ENCODE results near the gene DR1.
A peak's percentile ranks its signal among the peaks of the same experiment; 100 is the strongest.

The DR1 gene

DNA sequence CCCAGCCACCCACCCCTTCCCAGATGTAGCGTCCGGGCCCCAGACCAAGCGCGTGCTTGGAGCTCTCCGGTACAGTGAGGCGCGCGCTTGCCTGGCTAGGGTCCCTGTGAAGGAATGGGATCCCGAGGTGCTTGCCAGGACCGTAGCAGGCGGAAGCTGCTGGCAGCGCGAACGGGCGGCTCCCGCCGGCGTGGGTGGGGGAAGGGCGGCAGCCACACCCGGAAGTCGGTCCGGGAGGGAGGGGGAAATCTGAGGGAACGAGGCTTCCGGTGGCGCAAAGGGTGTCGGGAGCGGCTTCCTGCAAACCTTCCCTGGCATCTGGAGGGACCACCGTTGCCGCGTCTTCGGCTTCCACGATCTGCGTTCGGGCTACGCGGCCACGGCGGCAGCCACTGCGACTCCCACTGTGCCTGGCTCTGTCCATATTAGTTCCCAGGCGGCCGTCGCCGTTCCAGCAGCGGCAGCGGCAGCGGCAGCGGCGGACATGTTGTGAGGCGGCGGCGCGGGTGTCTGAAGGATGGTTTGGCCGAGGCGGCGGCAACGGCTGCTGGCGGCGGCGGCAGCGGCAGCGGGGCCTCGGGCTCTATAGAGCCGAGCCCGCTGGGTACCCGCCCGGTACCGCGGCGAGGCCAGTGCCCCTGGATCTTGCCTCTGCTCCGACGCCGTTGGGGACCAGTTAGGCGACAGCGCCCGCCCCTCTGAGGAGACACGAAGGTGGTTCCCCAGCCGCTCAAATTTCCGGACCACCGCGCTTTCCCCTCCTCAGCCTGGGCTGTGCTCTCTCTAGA, at the start of gene DR1:
Gene DR1, plus strand, starts transcription at position 275 of the 788 bp plus-strand sequence. CDS start 739 bp downstream, outside the sequence.
- TF ChIP-seq, protein P1, sequence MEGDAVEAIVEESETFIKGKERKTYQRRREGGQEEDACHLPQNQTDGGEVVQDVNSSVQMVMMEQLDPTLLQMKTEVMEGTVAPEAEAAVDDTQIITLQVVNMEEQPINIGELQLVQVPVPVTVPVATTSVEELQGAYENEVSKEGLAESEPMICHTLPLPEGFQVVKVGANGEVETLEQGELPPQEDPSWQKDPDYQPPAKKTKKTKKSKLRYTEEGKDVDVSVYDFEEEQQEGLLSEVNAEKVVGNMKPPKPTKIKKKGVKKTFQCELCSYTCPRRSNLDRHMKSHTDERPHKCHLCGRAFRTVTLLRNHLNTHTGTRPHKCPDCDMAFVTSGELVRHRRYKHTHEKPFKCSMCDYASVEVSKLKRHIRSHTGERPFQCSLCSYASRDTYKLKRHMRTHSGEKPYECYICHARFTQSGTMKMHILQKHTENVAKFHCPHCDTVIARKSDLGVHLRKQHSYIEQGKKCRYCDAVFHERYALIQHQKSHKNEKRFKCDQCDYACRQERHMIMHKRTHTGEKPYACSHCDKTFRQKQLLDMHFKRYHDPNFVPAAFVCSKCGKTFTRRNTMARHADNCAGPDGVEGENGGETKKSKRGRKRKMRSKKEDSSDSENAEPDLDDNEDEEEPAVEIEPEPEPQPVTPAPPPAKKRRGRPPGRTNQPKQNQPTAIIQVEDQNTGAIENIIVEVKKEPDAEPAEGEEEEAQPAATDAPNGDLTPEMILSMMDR (IDR thresholded peaks at IDR 0.05; ENCODE audit: low read depth, low read length), result no peak
- peak within 1 kb of the TSS; percentile 78 for H3K4me3 ChIP-seq (ENCODE audit: low read depth, low read length)
- peak; percentile 96 for DNase-seq (ENCODE audit: low read depth, low spot score)
- in situ Hi-C loops (cut with HindIII; ENCODE audit: low sequenced_read_pairs), result no loop called here

DNA sequence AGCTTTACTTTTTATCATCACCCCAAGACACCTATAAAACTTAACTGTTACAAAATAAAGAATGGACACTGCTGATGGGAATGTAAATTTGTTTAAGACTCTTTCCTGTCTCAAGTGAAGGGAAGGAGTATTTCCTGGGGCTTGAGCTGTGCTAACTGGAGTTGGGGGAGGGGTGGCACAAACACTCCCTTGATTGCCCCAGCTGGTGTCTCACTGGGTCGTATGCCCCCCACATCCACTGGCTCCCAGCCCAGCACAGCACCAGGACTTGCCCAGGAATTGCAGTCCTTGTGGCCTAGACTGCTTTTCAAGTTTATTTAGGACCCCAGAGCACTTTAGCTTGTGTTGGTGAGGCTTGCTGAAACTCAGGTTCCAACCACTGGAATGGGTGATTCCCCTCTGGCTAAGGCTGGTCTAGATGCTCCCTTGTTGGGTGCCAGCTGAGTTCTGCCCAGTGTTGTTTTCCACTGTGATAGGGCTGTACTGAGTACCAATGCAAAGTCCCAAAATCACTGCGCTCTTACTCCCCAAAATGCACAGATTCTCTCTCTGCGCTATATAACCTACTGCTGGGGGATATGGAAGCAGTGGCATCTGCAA, 49.1 kb upstream of the DR1 start:
- H3K4me3 ChIP-seq (ENCODE audit: low read depth, low read length), result no peak overlapping the region
- TF ChIP-seq, protein P1 (IDR thresholded peaks at IDR 0.05; ENCODE audit: low read depth, low read length), result no peak
- DNase-seq (ENCODE audit: low read depth, low spot score), result no peak
- in situ Hi-C loops (cut with HindIII; ENCODE audit: low sequenced_read_pairs), result no loop called here

DNA sequence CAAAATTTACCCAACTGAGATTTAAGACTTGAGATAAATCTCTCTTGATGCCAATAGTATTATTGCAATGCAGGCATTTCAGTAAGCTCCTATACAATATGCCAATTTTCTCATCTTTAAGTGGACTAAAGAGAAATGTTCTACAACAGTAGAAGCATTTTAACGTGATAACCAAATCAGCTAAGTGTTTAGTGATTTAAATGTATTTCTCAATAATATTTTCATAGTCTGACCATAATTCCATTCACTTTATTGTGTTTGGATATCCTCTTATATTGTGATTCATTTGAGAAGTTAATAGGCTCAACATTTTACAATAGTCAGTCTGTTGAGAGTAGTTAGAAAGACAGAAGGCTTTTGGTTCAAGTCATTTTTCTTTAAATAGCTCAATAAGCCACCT, 44.6 kb upstream of the DR1 start:
- no peak overlapping the region for H3K4me3 ChIP-seq (ENCODE audit: low read depth, low read length)
- in situ Hi-C loops (cut with HindIII; ENCODE audit: low sequenced_read_pairs), result no loop called here
- TF ChIP-seq, protein P1 (IDR thresholded peaks at IDR 0.05; ENCODE audit: low read depth, low read length), result no peak
- no peak for DNase-seq (ENCODE audit: low read depth, low spot score)

DNA sequence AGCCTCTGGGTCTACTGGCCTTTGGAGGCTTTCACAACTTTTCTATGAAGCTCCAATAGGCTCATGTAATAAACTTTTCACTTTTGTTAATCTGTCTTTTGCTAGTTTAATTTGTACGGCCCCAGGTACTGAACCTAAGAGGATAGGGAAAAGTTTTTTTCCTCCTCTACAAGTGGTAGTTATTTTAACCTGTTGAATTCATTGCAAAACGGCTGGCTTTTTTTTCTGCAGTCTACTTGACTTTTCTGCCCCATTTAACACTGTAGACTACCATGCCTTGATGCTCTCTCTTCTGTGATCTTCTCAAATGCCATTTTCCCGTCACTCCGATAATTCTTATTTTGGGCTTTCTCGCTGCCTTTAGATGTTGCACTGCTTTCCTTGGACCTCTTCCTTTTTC, 43.6 kb upstream of the DR1 start:
- H3K4me3 ChIP-seq (ENCODE audit: low read depth, low read length), result no peak overlapping the region
- in situ Hi-C loops (cut with HindIII; ENCODE audit: low sequenced_read_pairs), result no loop called here
- no peak for DNase-seq (ENCODE audit: low read depth, low spot score)
- TF ChIP-seq, protein P1 (IDR thresholded peaks at IDR 0.05; ENCODE audit: low read depth, low read length), result no peak

DNA sequence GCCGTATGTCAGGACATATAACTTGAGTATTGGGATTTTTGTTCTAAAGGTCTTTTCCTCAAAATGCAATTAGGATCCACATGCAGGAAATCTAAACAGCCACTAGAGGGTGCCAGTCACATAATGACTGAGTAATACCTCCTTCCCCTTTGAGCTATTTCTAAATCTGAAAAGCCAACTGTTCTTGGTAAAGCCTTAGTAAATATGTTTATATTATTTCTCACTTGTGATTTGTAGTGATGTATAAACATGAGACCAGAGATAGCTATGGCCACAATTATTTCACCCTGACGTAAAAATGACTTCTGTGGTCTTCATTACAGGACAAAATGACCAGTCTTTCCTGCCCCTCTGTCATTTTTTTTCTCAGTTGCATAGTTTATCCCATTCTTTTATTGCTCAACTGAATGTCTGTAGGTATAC, 41.0 kb upstream of the DR1 start:
- TF ChIP-seq, protein P1 (IDR thresholded peaks at IDR 0.05; ENCODE audit: low read depth, low read length), result peak; percentile 83
- in situ Hi-C loops (cut with HindIII; ENCODE audit: low sequenced_read_pairs), result no loop called here
- H3K4me3 ChIP-seq (ENCODE audit: low read depth, low read length), result no peak overlapping the region
- DNase-seq (ENCODE audit: low read depth, low spot score), result peak; percentile 67

DNA sequence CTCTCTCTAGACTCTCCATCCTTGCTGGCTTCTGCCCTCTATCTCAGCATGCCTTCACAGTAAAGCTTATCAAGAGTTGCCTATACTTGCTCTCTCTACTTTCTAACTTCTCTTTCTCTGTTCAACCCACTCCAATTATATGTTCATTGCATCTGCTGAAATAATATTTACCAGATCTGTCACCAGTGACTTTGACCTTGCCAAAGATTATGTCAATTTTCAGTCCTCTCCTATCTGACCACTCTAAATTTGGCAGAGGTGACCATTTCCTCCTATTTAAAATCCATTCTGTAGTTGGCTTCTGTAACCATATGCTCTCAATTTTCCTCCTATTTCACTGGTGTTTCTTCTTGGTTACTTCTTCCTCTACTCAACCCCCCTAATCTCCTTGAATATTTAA, 38.8 kb upstream of the DR1 start:
- TF ChIP-seq, protein P1 (IDR thresholded peaks at IDR 0.05; ENCODE audit: low read depth, low read length), result no peak
- no peak for DNase-seq (ENCODE audit: low read depth, low spot score)
- H3K4me3 ChIP-seq (ENCODE audit: low read depth, low read length), result no peak overlapping the region
- in situ Hi-C loops (cut with HindIII; ENCODE audit: low sequenced_read_pairs), result no loop called here

Data from astrocyte of the spinal cord (primary cell).